K562 (cell line): ENCODE results near the gene FAM83E. TPM values are rescaled to one million over a fixed set of nuclear protein-coding genes. Genes with fewer than 3 reads are reported as not detected.

Source experiments
- AFF4 ChIP-seq: sonication (generic); formaldehyde crosslinking; IDR thresholded peaks from 2 replicates; pipeline ENCODE4 v1.8.0; 2023; ENCODE audit warnings: mild to moderate bottlenecking, missing genetic modification reagents
- BDP1 ChIP-seq: IDR thresholded peaks from 3 replicates; pipeline ENCODE4 v1.6.1; 2011; ENCODE audit not compliant: insufficient read length, insufficient read depth
- FOXK1 ChIP-seq: sonication (generic); formaldehyde crosslinking; IDR thresholded peaks from 2 replicates; pipeline ENCODE4 v1.8.0; 2022; ENCODE audit warnings: missing genetic modification reagents, mild to moderate bottlenecking, borderline replicate concordance
- HMGN3 ChIP-seq: IDR thresholded peaks from 2 replicates; pipeline ENCODE4 v1.6.1; 2011; ENCODE audit warnings: borderline replicate concordance, low read depth, mild to moderate bottlenecking, mixed read lengths, low read length; ENCODE audit not compliant: insufficient read length; ENCODE audit errors: extremely low read depth
- MTA3 ChIP-seq: fragments of 450-650 bp; formaldehyde crosslinking; IDR thresholded peaks from 2 replicates; pipeline ENCODE4 v1.6.1; 2017; ENCODE audit warnings: mild to moderate bottlenecking, borderline replicate concordance
- RBFOX2 ChIP-seq: fragments of 200-400 bp; formaldehyde crosslinking; IDR thresholded peaks from 2 replicates; pipeline ENCODE4 v1.6.1; 2017; ENCODE audit warnings: low read depth, mild to moderate bottlenecking, low read length, moderate library complexity
- THRB ChIP-seq: fragments of 450-650 bp; formaldehyde crosslinking; conservative IDR thresholded peaks from 2 replicates; pipeline ENCODE4 v1.4.0; 2022; ENCODE audit warnings: mild to moderate bottlenecking, missing genetic modification characterization
- TOE1 ChIP-seq, 2 experiments: fragments of 450-650 bp in 1 of 2; sonication (generic) in 1 of 2; formaldehyde crosslinking in 1 of 2; IDR thresholded peaks; 2 replicates each; pipeline versions ENCODE4 v1.7.1 to v1.8.0; 2016 to 2022; ENCODE audit warnings: borderline replicate concordance in 2 of 2, mild to moderate bottlenecking in 2 of 2, antibody characterized with exemption in 1 of 2, inconsistent platforms in 1 of 2, low read depth in 1 of 2, missing genetic modification reagents in 1 of 2, moderate library complexity in 1 of 2
- ZBTB11 ChIP-seq, 3 experiments: fragments of 200-800 bp in 1 of 3; fragments of 250-450 bp in 1 of 3; fragments of 450-650 bp in 1 of 3; sonication (Bioruptor Pico) in 1 of 3; sonication (Bioruptor generic) in 1 of 3; formaldehyde crosslinking in 1 of 3; IDR thresholded peaks; 2 replicates each; pipeline versions ENCODE4 v1.6.1 to v1.8.0; 2016 to 2022; ENCODE audit warnings: mild to moderate bottlenecking in 2 of 3, missing genetic modification characterization in 2 of 3, missing compliant biosample characterization in 1 of 3, moderate library complexity in 1 of 3
- ZNF24 ChIP-seq: fragments of 450-650 bp; IDR thresholded peaks from 2 replicates; pipeline ENCODE4 v1.6.1; 2016
- ZNF398 ChIP-seq: fragments of 250-450 bp; sonication (Bioruptor Pico); IDR thresholded peaks from 2 replicates; pipeline ENCODE4 v1.8.0; 2021; ENCODE audit warnings: moderate library complexity, mild to moderate bottlenecking, inconsistent platforms
- polyA plus RNA-seq, 8 experiments: library from polyadenylated mRNA; depleted of rRNA in 4 of 8; stranded (reverse) in 5 of 8; unstranded in 3 of 8; fragments of >200 nt; fragmentation: Nextera tagmentation in 2 of 8; fragmentation: Illumina TruSeq in 1 of 8; extraction: Ambion mirVana in 2 of 8; extraction: Trizol in 1 of 8; gene quantifications; 2 replicates each; pipeline versions ENCODE4 v1.2.1 to v1.2.3, GENCODE V29; 2011 to 2014; ENCODE audit warnings: inconsistent platforms in 1 of 8, missing spikeins in 1 of 8
- total RNA-seq, 7 experiments: library from RNA; depleted of rRNA in 6 of 7; stranded (reverse); fragments of >200 nt in 6 of 7; fragmentation: Illumina TruSeq in 2 of 7; extraction: Trizol in 2 of 7; gene quantifications; 2 replicates each; pipeline versions ENCODE4 v1.2.1 to v1.2.3, GENCODE V29; 2011 to 2021; ENCODE audit warnings: low replicate concordance in 1 of 7
- TF ChIP-seq, protein P1 (sequence below): sonication (generic); formaldehyde crosslinking; IDR thresholded peaks from 2 replicates; pipeline ENCODE4 v1.8.1; 2022; ENCODE audit warnings: missing genetic modification reagents

Gene FAM83E
- total and polyA plus RNA-seq, 9 of the 15 experiments (the other 6 are each of a cell fraction or from before 2014, with no cell fraction given) = 0.15 to 0.87 (median 0.29) TPM; not detected in 4

- TF ChIP-seq ZBTB11 (CRISPR knock-in tag; IDR thresholded peaks at IDR 0.05) (no peak), AFF4 (CRISPR knock-in tag) (0 out of 2 replicates have a peak, but pooled peaks have one; percentile 37), THRB (CRISPR knock-in tag) (no peak), ZNF24 (no peak), RBFOX2 (peak; percentile 69), HMGN3 (no peak), TOE1 (IDR thresholded peaks at IDR 0.05; ENCODE audit: borderline replicate concordance) (no peak), TOE1 (CRISPR knock-in tag; IDR thresholded peaks at IDR 0.05; ENCODE audit: borderline replicate concordance, low read depth) (no peak), FOXK1 (CRISPR knock-in tag) (0 out of 2 replicates have a peak, but pooled peaks have one; percentile 62), ZNF398 (no peak), BDP1 (no peak), MTA3 (0 out of 2 replicates have a peak, but pooled peaks have one; percentile 20)
- TF ChIP-seq, protein P1, sequence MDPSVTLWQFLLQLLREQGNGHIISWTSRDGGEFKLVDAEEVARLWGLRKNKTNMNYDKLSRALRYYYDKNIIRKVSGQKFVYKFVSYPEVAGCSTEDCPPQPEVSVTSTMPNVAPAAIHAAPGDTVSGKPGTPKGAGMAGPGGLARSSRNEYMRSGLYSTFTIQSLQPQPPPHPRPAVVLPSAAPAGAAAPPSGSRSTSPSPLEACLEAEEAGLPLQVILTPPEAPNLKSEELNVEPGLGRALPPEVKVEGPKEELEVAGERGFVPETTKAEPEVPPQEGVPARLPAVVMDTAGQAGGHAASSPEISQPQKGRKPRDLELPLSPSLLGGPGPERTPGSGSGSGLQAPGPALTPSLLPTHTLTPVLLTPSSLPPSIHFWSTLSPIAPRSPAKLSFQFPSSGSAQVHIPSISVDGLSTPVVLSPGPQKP (CRISPR knock-in tag) = no peak
Observed at GRCh38 chr19:48639483-48640375, 24.9 kb upstream of the FAM83E start (continued).
